ENCODE results near the gene USP28.

- TF ChIP-seq CTCF (IDR thresholded peaks at IDR 0.05): no peak
- no peak for TF ChIP-seq POLR2A (IDR thresholded peaks at IDR 0.05)
Measured at GRCh38 chr11:113829751-113830150, 45.6 kb downstream of the USP28 start.
